Activated CD8-positive, alpha-beta memory T cell treated with anti-CD3 and anti-CD28 coated beads for 48 hours (primary cell): ENCODE measurements around the gene PARP14.
"Not testable (repeated sequence)": the region's sequence is repeated elsewhere in the genome, so short reads cannot be mapped to it uniquely, and the experiment has no call there.

Experiments
- DNase-seq, 3 experiments: peaks; one replicate each; pipeline ENCODE4 v3.0.0-alpha.2; 2020; ENCODE audit warnings: low read depth in 2 of 3, low spot score in 2 of 3

PARP14 gene

GRCh38 chr3:122680475-122681283, at the start of gene PARP14:
Gene PARP14, plus strand, starts transcription at chr3:122680839. Its CDS starts 45 bp downstream, at chr3:122680884.
- peak; percentile 30 to 54 (median 39) for DNase-seq

- DNase-seq: no peak
Measured at GRCh38 chr3:122635789-122636188, 44.9 kb upstream of the PARP14 start.

GRCh38 chr3:122636697-122637096, 43.9 kb upstream of the PARP14 start:
- no peak for DNase-seq

- DNase-seq: no peak
Measured at GRCh38 chr3:122640437-122640999, 40.1 kb upstream of the PARP14 start.

GRCh38 chr3:122642935-122643334, 37.7 kb upstream of the PARP14 start:
- DNase-seq: no peak

- DNase-seq: no peak
Measured at GRCh38 chr3:122646146-122646988, 34.3 kb upstream of the PARP14 start.

GRCh38 chr3:122651233-122651907, 29.3 kb upstream of the PARP14 start:
- not testable (repeated sequence) for DNase-seq

GRCh38 chr3:122651962-122652361, 28.7 kb upstream of the PARP14 start:
- not testable (repeated sequence) for DNase-seq

GRCh38 chr3:122658336-122658735, 22.3 kb upstream of the PARP14 start:
- not testable (repeated sequence) for DNase-seq

GRCh38 chr3:122660297-122660974, 20.2 kb upstream of the PARP14 start:
- DNase-seq: no peak

GRCh38 chr3:122661633-122662032, 19.0 kb upstream of the PARP14 start:
- no peak for DNase-seq

GRCh38 chr3:122662505-122662904, 18.1 kb upstream of the PARP14 start:
- no peak for DNase-seq

- no peak for DNase-seq
Measured at GRCh38 chr3:122665226-122665786, 15.3 kb upstream of the PARP14 start.

- DNase-seq: no peak
Measured at GRCh38 chr3:122665881-122666280, 14.8 kb upstream of the PARP14 start.

- no peak for DNase-seq
Measured at GRCh38 chr3:122668930-122669730, 11.5 kb upstream of the PARP14 start.

- no peak for DNase-seq
Measured at GRCh38 chr3:122671553-122671952, 9.1 kb upstream of the PARP14 start.

GRCh38 chr3:122674339-122674738, 6.3 kb upstream of the PARP14 start:
- no peak for DNase-seq

- no peak for DNase-seq
Measured at GRCh38 chr3:122676759-122677158, 3.9 kb upstream of the PARP14 start.

GRCh38 chr3:122677216-122677615, 3.4 kb upstream of the PARP14 start:
- DNase-seq: no peak
